ENCODE data around the gene DSC1. TPM values are rescaled to one million over a fixed set of nuclear protein-coding genes. Genes with fewer than 3 reads are reported as not detected.

The DSC1 gene
- total and polyA plus RNA-seq, 12 donors, result not detected

- no peak for TF ChIP-seq CTCF (IDR thresholded peaks at IDR 0.05)
- TF ChIP-seq POLR2A (IDR thresholded peaks at IDR 0.05), result no peak
- Histone ChIP-seq H3K27ac (no peak overlapping the region), H3K4me1 (replicated peaks in 1 of 2) (no peaks in the 10 kb centered on the region), H3K27me3 (no peaks in the 10 kb centered on the region), H3K36me3 (replicated peaks in 1 of 2) (no peaks in the 10 kb centered on the region), H3K9me3 (replicated peaks in 1 of 3) (no peaks in the 10 kb centered on the region), H3K4me3 (no peak overlapping the region)
- no peak for DNase-seq
- intact Hi-C loops (cut with DNase I), result no loop called here
- 58 to 82% (median 67%) methylated on average over 3 of the region's 3 CpGs for whole genome bisulfite sequencing, 4 donors
Observed at GRCh38 chr18:31149351-31149750, 13.3 kb downstream of the DSC1 start.

GRCh38 chr18:31148600-31148999 lies 14.1 kb downstream of the DSC1 start:
- H3K4me1 ChIP-seq (replicated peaks in 1 of 2), result no peaks in the 10 kb centered on the region
- H3K4me3 ChIP-seq, result no peak overlapping the region
- H3K9me3 ChIP-seq (replicated peaks in 1 of 3), result no peaks in the 10 kb centered on the region
- WGBS, 4 donors, result 41 to 61% (median 45%) methylated on average over 3 of the region's 3 CpGs
- H3K36me3 ChIP-seq (replicated peaks in 1 of 2), result no peaks in the 10 kb centered on the region
- H3K27ac ChIP-seq, result no peak overlapping the region
- no peak for DNase-seq
- H3K27me3 ChIP-seq, result no peaks in the 10 kb centered on the region
- intact Hi-C loops (cut with DNase I), result no loop called here
- no peak for TF ChIP-seq POLR2A (IDR thresholded peaks at IDR 0.05)
- TF ChIP-seq CTCF (IDR thresholded peaks at IDR 0.05), result no peak

- intact Hi-C loops (cut with DNase I), result no loop called here
- Histone ChIP-seq H3K27ac (no peak overlapping the region), H3K36me3 (replicated peaks in 1 of 2) (no peaks in the 10 kb centered on the region), H3K27me3 (no peaks in the 10 kb centered on the region), H3K9me3 (replicated peaks in 1 of 3) (no peaks in the 10 kb centered on the region), H3K4me3 (no peak overlapping the region), H3K4me1 (replicated peaks in 1 of 2) (no peaks in the 10 kb centered on the region)
- no peak for TF ChIP-seq CTCF (IDR thresholded peaks at IDR 0.05)
- TF ChIP-seq POLR2A (IDR thresholded peaks at IDR 0.05), result no peak
- DNase-seq, result no peak
Observed at GRCh38 chr18:31146809-31147208, 15.8 kb downstream of the DSC1 start.

GRCh38 chr18:31143025-31143424 lies 19.6 kb downstream of the DSC1 start:
- Histone ChIP-seq H3K4me1 (replicated peaks in 1 of 2) (no peaks in the 10 kb centered on the region), H3K36me3 (replicated peaks in 1 of 2) (no peaks in the 10 kb centered on the region), H3K27me3 (no peaks in the 10 kb centered on the region), H3K9me3 (replicated peaks in 1 of 3) (no peaks in the 10 kb centered on the region), H3K4me3 (no peak overlapping the region), H3K27ac (no peak overlapping the region)
- no peak for TF ChIP-seq CTCF (IDR thresholded peaks at IDR 0.05)
- no peak for TF ChIP-seq POLR2A (IDR thresholded peaks at IDR 0.05)
- intact Hi-C loops (cut with DNase I), result no loop called here
- WGBS, 4 donors, result 76 to 80% (median 77%) methylated on average over 3 of the region's 3 CpGs
- no peak for DNase-seq

Measured in adrenal gland (tissue), 12 donors.